Parathyroid adenoma (tissue), 2 donors: ENCODE data around the gene PANX3.
"Not testable (repeated sequence)": the region's sequence is repeated elsewhere in the genome, so short reads cannot be mapped to it uniquely, and the experiment has no call there.

ENCODE experiments used
- H2AFZ ChIP-seq: fragments of 300-600 bp; sonication (generic); one replicate; pipeline ENCODE4 v1.7.0; 2017; ENCODE audit warnings: antibody characterized with exemption, mild to moderate bottlenecking
- H3K27ac ChIP-seq: fragments of 300-600 bp; sonication (generic); one replicate; pipeline ENCODE4 v1.7.0; 2017
- H3K27me3 ChIP-seq: fragments of 300-600 bp; sonication (generic); one replicate; pipeline ENCODE4 v1.7.0; 2017; ENCODE audit warnings: low read length; ENCODE audit not compliant: control insufficient read depth, insufficient read depth
- H3K36me3 ChIP-seq: fragments of 300-600 bp; sonication (generic); one replicate; pipeline ENCODE4 v1.7.0; 2017; ENCODE audit warnings: low read length; ENCODE audit not compliant: control insufficient read depth, insufficient read depth
- H3K4me1 ChIP-seq: fragments of 300-600 bp; sonication (generic); one replicate; pipeline ENCODE4 v1.7.0; 2017; ENCODE audit warnings: control low read depth
- H3K4me2 ChIP-seq: fragments of 300-600 bp; sonication (generic); one replicate; pipeline ENCODE4 v1.7.0; 2017; ENCODE audit warnings: low read length
- H3K4me3 ChIP-seq: fragments of 300-600 bp; sonication (generic); one replicate; pipeline ENCODE4 v1.7.0; 2017; ENCODE audit warnings: low read depth, low read length
- H3K79me2 ChIP-seq: fragments of 300-600 bp; sonication (generic); one replicate; pipeline ENCODE4 v1.7.0; 2017; ENCODE audit warnings: control low read depth
- H3K9ac ChIP-seq: fragments of 300-600 bp; sonication (generic); one replicate; pipeline ENCODE4 v1.7.0; 2017; ENCODE audit warnings: mild to moderate bottlenecking
- H3K9me3 ChIP-seq: fragments of 300-600 bp; sonication (generic); one replicate; pipeline ENCODE4 v1.7.0; 2017; ENCODE audit warnings: low read length; ENCODE audit not compliant: control insufficient read depth
- CTCF ChIP-seq: fragments of 300-600 bp; sonication (generic); IDR thresholded peaks from one replicate; pipeline ENCODE4 v1.7.0; 2017; ENCODE audit warnings: antibody characterized with exemption, mild to moderate bottlenecking
- donor health status: primary hyperparathyroidism.

The PANX3 gene

GRCh38 chr11:124602193-124602592 is 9.0 kb upstream of the PANX3 start:
- TF ChIP-seq CTCF = no peak
- Histone ChIP-seq H3K79me2 (no peaks in the 10 kb centered on the region), H3K4me1 (no peaks in the 10 kb centered on the region), H3K4me2 (no peak overlapping the region), H3K36me3 (no peaks in the 10 kb centered on the region), H3K27ac (no peak overlapping the region), H3K9ac (no peak overlapping the region), H3K27me3 (no peaks in the 10 kb centered on the region), H2AFZ (no peak overlapping the region), H3K9me3 (no peaks in the 10 kb centered on the region), H3K4me3 (no peak overlapping the region)

GRCh38 chr11:124602723-124603122 is 8.5 kb upstream of the PANX3 start:
- not testable (repeated sequence) for H2AFZ ChIP-seq, H3K4me2 ChIP-seq, H3K36me3 ChIP-seq, H3K27me3 ChIP-seq, H3K4me1 ChIP-seq, H3K9me3 ChIP-seq, H3K4me3 ChIP-seq, H3K9ac ChIP-seq, H3K79me2 ChIP-seq, H3K27ac ChIP-seq

DNA sequence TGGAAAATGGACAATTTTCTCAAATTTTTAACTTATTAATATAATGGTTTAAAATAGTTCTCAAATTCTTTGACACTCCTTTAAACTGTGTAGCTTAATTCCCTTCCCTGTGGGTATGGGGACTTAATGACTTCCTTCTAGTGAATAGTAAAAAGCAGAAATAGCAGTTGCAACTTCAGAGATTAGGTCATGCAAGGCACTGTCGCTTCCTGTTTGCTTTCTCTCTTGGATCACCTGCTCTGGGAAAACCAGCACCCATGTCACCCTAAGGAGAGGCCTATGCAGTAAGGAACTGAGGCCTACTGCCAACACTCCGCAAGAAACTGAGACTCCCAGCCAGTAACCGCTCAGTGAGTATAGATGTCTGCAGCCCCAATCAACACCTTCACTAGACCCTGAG is 5.5 kb upstream of the PANX3 start:
- no peaks in the 10 kb centered on the region for H3K36me3 ChIP-seq
- no peak for TF ChIP-seq CTCF
- no peak overlapping the region for H3K27ac ChIP-seq
- no peaks in the 10 kb centered on the region for H3K4me1 ChIP-seq
- H3K27me3 ChIP-seq = no peaks in the 10 kb centered on the region
- no peak overlapping the region for H3K9ac ChIP-seq
- H3K79me2 ChIP-seq = no peaks in the 10 kb centered on the region
- no peak overlapping the region for H2AFZ ChIP-seq
- no peaks in the 10 kb centered on the region for H3K9me3 ChIP-seq
- no peak overlapping the region for H3K4me2 ChIP-seq
- H3K4me3 ChIP-seq = no peak overlapping the region

- no peak for TF ChIP-seq CTCF
- Histone ChIP-seq H3K27ac (no peak overlapping the region), H3K4me1 (no peaks in the 10 kb centered on the region), H3K4me3 (no peak overlapping the region), H3K79me2 (no peaks in the 10 kb centered on the region), H3K4me2 (no peak overlapping the region), H3K36me3 (no peaks in the 10 kb centered on the region), H3K9me3 (no peaks in the 10 kb centered on the region), H3K27me3 (no peaks in the 10 kb centered on the region), H2AFZ (no peak overlapping the region), H3K9ac (no peak overlapping the region)
Measured at GRCh38 chr11:124608147-124608546, 3.1 kb upstream of the PANX3 start.

GRCh38 chr11:124610295-124610694 is 933 bp upstream of the PANX3 start:
- Histone ChIP-seq H3K79me2 (no peaks in the 10 kb centered on the region), H3K4me1 (no peaks in the 10 kb centered on the region)

More at GRCh38 chr11:124610295-124610694, 933 bp upstream of the PANX3 start:
- H3K27ac ChIP-seq = no peak overlapping the region
- H3K9me3 ChIP-seq = no peaks in the 10 kb centered on the region
- H3K36me3 ChIP-seq = no peaks in the 10 kb centered on the region
- no peaks in the 10 kb centered on the region for H3K27me3 ChIP-seq
- H3K4me2 ChIP-seq = no peak overlapping the region
- TF ChIP-seq CTCF = no peak
- H3K9ac ChIP-seq = no peak overlapping the region
- H2AFZ ChIP-seq = no peak overlapping the region
- no peak overlapping the region for H3K4me3 ChIP-seq
